GM10847 (cell line): ENCODE measurements around the gene THG1L.

Experiments used
- POLR2A ChIP-seq: IDR thresholded peaks from 2 replicates; pipeline ENCODE4 v1.6.1; 2011; ENCODE audit not compliant: insufficient read length; ENCODE audit errors: extremely low read depth

THG1L gene

GRCh38 chr5:157748760-157749461, 17.7 kb downstream of the THG1L start:
- no peak for TF ChIP-seq POLR2A

GRCh38 chr5:157749462-157749799, 18.2 kb downstream of the THG1L start:
- TF ChIP-seq POLR2A: no peak

- no peak for TF ChIP-seq POLR2A
Measured at GRCh38 chr5:157750320-157750719, 19.1 kb downstream of the THG1L start.

GRCh38 chr5:157756122-157756521, 24.9 kb downstream of the THG1L start:
- TF ChIP-seq POLR2A: no peak

- no peak for TF ChIP-seq POLR2A
Measured at GRCh38 chr5:157758706-157759105, 27.5 kb downstream of the THG1L start.

GRCh38 chr5:157761690-157762621, 30.7 kb downstream of the THG1L start:
- no peak for TF ChIP-seq POLR2A

- no peak for TF ChIP-seq POLR2A
Measured at GRCh38 chr5:157764531-157764930, 33.3 kb downstream of the THG1L start.

- no peak for TF ChIP-seq POLR2A
Measured at GRCh38 chr5:157766442-157766841, 35.2 kb downstream of the THG1L start.

GRCh38 chr5:157766902-157767301, 35.7 kb downstream of the THG1L start:
- TF ChIP-seq POLR2A: no peak

- TF ChIP-seq POLR2A: no peak
Measured at GRCh38 chr5:157767689-157768088, 36.5 kb downstream of the THG1L start.

GRCh38 chr5:157770665-157771064, 39.4 kb downstream of the THG1L start:
- no peak for TF ChIP-seq POLR2A

GRCh38 chr5:157772127-157772526, 40.9 kb downstream of the THG1L start:
- no peak for TF ChIP-seq POLR2A

GRCh38 chr5:157778121-157778805, 47.0 kb downstream of the THG1L start:
- TF ChIP-seq POLR2A: no peak

GRCh38 chr5:157779221-157779620, 48.0 kb downstream of the THG1L start:
- no peak for TF ChIP-seq POLR2A

GRCh38 chr5:157785801-157786200, 54.6 kb downstream of the THG1L start:
- TF ChIP-seq POLR2A: no peak
